ENCODE results near the gene EMCN.

Gene EMCN

DNA sequence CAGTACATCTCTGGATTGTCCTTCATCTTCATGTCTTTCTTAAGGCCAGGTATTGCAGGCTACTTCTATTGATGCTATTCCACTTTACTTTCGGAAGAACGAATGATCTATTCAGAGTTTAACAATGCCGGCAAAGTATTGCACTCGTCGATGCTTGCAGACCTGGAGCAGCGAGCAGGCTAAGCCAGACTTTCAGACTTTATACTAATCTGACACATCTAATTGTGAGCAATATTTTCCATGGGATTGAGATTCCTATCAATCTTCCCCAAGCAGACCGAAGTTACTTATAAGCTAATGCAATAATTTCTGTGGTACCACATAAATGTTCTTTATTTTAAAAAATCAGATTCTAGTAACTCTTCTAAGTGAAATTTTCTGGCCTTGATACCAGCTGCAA lies 1.6 kb downstream of the EMCN start:
- no peaks in the 10 kb centered on the region for H3K27me3 ChIP-seq (ENCODE audit: insufficient read depth, low read length)
- H2AFZ ChIP-seq (ENCODE audit: low read depth, low read length): no peak overlapping the region
- no peaks in the 10 kb centered on the region for H3K9me3 ChIP-seq (ENCODE audit: low read length)
- H3K4me3 ChIP-seq (ENCODE audit: low read length): no peak overlapping the region
- peaks cover 8% of the 10 kb centered on the region for H3K4me1 ChIP-seq (ENCODE audit: insufficient read depth, low read length)
- no peaks in the 10 kb centered on the region for H3K36me3 ChIP-seq (ENCODE audit: insufficient read depth, low read length)

DNA sequence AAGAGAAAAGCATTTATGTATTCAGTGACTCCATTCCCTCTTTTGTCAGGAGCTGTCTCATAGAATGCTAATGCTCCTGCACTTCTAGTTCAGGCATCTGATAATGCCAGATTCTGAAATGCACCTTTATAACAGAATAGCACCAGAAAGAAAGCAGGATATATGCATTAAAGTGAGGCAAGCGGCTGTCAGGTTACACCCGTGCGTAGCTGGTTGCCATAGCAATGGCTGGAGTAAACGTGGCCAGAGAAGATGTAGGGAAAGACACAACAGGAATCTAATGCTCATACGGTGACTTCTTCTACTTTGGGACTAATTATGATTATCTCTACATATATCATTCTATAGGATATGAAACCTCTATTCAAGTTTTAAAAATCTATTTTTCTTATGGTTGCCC lies 5.9 kb downstream of the EMCN start:
- no peaks in the 10 kb centered on the region for H3K27me3 ChIP-seq (ENCODE audit: insufficient read depth, low read length)
- no peaks in the 10 kb centered on the region for H3K36me3 ChIP-seq (ENCODE audit: insufficient read depth, low read length)
- H3K4me3 ChIP-seq (ENCODE audit: low read length): no peak overlapping the region
- peaks cover 20% of the 10 kb centered on the region for H3K4me1 ChIP-seq (ENCODE audit: insufficient read depth, low read length)
- H2AFZ ChIP-seq (ENCODE audit: low read depth, low read length): no peak overlapping the region
- no peaks in the 10 kb centered on the region for H3K9me3 ChIP-seq (ENCODE audit: low read length)

DNA sequence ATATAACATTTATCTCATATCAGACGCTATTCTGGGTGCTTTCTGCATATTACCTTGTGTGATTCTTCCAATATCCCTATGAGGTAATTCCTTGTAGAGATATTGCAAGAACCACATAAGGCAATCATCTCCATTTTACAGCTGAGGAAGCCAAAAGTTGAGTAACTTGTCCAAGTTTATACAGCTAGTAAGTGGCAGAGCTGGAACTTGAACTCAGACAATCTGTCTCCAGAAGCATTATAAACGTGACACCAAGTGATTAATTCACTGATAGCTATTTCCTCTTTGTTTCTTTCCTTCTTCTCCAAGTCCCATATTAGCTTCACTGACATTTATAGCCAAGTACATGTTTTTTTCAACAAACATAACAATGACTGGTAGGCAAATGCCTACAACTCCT lies 7.3 kb downstream of the EMCN start:
- H2AFZ ChIP-seq (ENCODE audit: low read depth, low read length): no peak overlapping the region
- H3K4me1 ChIP-seq (ENCODE audit: insufficient read depth, low read length): peaks cover 20% of the 10 kb centered on the region
- no peaks in the 10 kb centered on the region for H3K27me3 ChIP-seq (ENCODE audit: insufficient read depth, low read length)
- H3K4me3 ChIP-seq (ENCODE audit: low read length): no peak overlapping the region
- no peaks in the 10 kb centered on the region for H3K36me3 ChIP-seq (ENCODE audit: insufficient read depth, low read length)
- H3K9me3 ChIP-seq (ENCODE audit: low read length): no peaks in the 10 kb centered on the region

DNA sequence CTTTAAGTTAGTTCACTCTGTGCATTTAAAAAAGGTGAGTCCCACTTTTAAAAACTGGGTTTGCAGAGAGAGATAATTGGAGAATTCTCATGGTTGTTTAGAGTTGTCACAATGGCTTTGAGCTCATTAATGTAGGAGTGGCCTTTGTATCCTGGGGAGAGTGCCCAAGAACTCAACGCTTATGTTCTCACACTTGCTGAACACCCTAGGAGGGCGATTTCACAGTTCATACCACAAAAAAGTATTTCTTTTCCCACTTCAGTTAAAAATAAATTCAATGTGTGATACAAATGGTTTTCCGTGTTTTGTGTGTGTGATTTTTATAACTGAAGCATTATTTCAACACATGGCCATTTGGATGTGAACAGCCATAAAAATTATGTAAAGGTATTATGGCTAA lies 8.4 kb downstream of the EMCN start:
- no peaks in the 10 kb centered on the region for H3K9me3 ChIP-seq (ENCODE audit: low read length)
- H3K4me3 ChIP-seq (ENCODE audit: low read length): no peak overlapping the region
- H3K4me1 ChIP-seq (ENCODE audit: insufficient read depth, low read length): peaks cover 20% of the 10 kb centered on the region
- no peaks in the 10 kb centered on the region for H3K27me3 ChIP-seq (ENCODE audit: insufficient read depth, low read length)
- H3K36me3 ChIP-seq (ENCODE audit: insufficient read depth, low read length): no peaks in the 10 kb centered on the region
- no peak overlapping the region for H2AFZ ChIP-seq (ENCODE audit: low read depth, low read length)

DNA sequence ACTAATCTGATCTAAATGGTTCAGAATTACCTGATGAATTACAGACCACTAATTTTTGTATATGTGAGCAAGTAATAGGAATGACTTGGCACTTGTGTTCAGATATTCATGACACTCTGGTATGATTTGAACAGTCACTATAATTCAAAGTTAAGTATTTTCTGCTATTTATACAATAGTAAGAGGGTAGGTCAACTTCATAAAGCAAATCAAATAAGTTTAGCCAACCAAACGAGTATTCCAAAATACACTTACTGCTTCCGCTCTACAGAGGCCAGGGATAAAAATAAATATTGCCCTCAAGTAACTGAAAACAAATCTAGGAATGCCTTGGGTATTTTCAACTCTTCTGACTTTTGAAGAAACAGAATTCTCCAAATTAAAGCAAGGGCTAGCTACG lies 9.1 kb downstream of the EMCN start:
- Histone ChIP-seq H3K27me3 (ENCODE audit: insufficient read depth, low read length) (no peaks in the 10 kb centered on the region), H3K4me1 (ENCODE audit: insufficient read depth, low read length) (peaks cover 20% of the 10 kb centered on the region), H3K4me3 (ENCODE audit: low read length) (no peak overlapping the region), H3K9me3 (ENCODE audit: low read length) (no peaks in the 10 kb centered on the region), H3K36me3 (ENCODE audit: insufficient read depth, low read length) (no peaks in the 10 kb centered on the region), H2AFZ (ENCODE audit: low read depth, low read length) (no peak overlapping the region)

DNA sequence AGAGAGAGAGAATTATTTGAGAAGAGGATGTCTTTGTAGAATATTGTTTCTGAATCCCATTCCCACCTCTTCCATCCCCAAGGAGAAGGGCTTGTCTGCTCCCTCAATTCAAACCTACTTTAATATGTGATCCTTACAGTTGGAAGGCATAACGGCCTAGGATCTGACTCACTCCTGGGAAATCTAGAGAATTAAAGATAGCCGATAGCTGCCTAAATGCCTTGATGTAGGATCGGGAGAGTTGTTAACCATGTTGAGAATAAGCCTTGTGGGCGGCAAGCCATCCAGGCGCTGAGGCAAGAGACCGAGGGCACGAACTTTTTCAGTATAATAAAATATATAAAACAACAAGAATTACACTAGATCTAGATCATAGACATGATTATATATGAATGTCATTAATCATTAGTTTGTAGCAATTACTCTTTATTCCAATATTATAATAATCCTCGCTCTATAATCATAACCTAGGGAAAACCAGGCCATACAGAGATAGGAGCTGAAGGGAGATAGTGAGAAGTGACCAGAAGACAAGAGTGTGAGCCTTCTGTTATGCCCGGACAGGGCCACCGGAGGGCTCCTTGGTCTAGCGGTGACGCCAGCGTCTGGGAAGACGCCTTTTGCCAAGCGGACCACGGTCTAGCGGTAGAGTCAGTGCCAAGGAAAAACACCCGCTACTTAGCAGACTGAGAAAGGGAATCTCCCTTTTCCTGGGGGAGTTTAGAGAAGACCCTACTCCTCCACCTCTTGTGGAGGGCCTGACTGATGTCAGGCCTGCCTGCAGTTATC lies 13.5 kb downstream of the EMCN start:
- no peaks in the 10 kb centered on the region for H3K9me3 ChIP-seq (ENCODE audit: low read length)
- no peak overlapping the region for H2AFZ ChIP-seq (ENCODE audit: low read depth, low read length)

DNA sequence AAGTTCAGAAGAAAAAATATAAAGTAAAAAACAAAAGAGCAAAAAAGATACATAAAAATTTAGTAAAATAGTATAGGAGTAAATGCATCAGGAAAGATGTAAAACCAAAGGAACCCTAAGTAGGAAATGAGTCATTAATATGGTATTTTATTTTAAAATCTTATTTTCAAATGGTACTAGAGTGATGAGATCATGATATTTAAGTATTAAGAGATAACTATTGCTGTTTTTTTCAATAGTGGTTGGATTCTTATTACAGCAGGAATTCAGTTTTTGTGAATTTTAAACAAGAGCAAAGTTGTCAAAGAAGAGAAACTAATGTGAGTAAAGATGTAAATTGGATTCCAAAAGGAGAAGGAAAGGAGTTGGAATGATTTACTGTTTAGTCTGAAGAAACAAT lies 20.0 kb downstream of the EMCN start:
- H3K27me3 ChIP-seq (ENCODE audit: insufficient read depth, low read length): no peaks in the 10 kb centered on the region
- no peak overlapping the region for H3K4me3 ChIP-seq (ENCODE audit: low read length)
- H2AFZ ChIP-seq (ENCODE audit: low read depth, low read length): no peak overlapping the region
- H3K36me3 ChIP-seq (ENCODE audit: insufficient read depth, low read length): no peaks in the 10 kb centered on the region
- H3K4me1 ChIP-seq (ENCODE audit: insufficient read depth, low read length): no peaks in the 10 kb centered on the region
- no peaks in the 10 kb centered on the region for H3K9me3 ChIP-seq (ENCODE audit: low read length)

More for the DNA sequence above, 13.5 kb downstream of the EMCN start:
- no peaks in the 10 kb centered on the region for H3K36me3 ChIP-seq (ENCODE audit: insufficient read depth, low read length)
- no peak overlapping the region for H3K4me3 ChIP-seq (ENCODE audit: low read length)
- no peaks in the 10 kb centered on the region for H3K27me3 ChIP-seq (ENCODE audit: insufficient read depth, low read length)
- peaks cover 2% of the 10 kb centered on the region for H3K4me1 ChIP-seq (ENCODE audit: insufficient read depth, low read length)

GRCh38 chr4:100495074-100495473 lies 22.7 kb downstream of the EMCN start:
- H3K4me1 ChIP-seq (ENCODE audit: insufficient read depth, low read length): no peaks in the 10 kb centered on the region

GRCh38 chr4:100494166-100494565 lies 23.7 kb downstream of the EMCN start:
- H3K27me3 ChIP-seq (ENCODE audit: insufficient read depth, low read length): no peaks in the 10 kb centered on the region
- H3K4me1 ChIP-seq (ENCODE audit: insufficient read depth, low read length): no peaks in the 10 kb centered on the region
- no peaks in the 10 kb centered on the region for H3K36me3 ChIP-seq (ENCODE audit: insufficient read depth, low read length)
- no peak overlapping the region for H2AFZ ChIP-seq (ENCODE audit: low read depth, low read length)
- H3K9me3 ChIP-seq (ENCODE audit: low read length): peaks cover 3% of the 10 kb centered on the region
- H3K4me3 ChIP-seq (ENCODE audit: low read length): no peak overlapping the region

More at GRCh38 chr4:100495074-100495473, 22.7 kb downstream of the EMCN start:
- Histone ChIP-seq H3K9me3 (ENCODE audit: low read length) (peaks cover 3% of the 10 kb centered on the region), H2AFZ (ENCODE audit: low read depth, low read length) (no peak overlapping the region), H3K27me3 (ENCODE audit: insufficient read depth, low read length) (no peaks in the 10 kb centered on the region), H3K36me3 (ENCODE audit: insufficient read depth, low read length) (no peaks in the 10 kb centered on the region), H3K4me3 (ENCODE audit: low read length) (no peak overlapping the region)

- no peak overlapping the region for H3K4me3 ChIP-seq (ENCODE audit: low read length)
- H3K4me1 ChIP-seq (ENCODE audit: insufficient read depth, low read length): no peaks in the 10 kb centered on the region
- no peak overlapping the region for H2AFZ ChIP-seq (ENCODE audit: low read depth, low read length)
- peaks cover 3% of the 10 kb centered on the region for H3K9me3 ChIP-seq (ENCODE audit: low read length)
- no peaks in the 10 kb centered on the region for H3K27me3 ChIP-seq (ENCODE audit: insufficient read depth, low read length)
- H3K36me3 ChIP-seq (ENCODE audit: insufficient read depth, low read length): no peaks in the 10 kb centered on the region
Measured at GRCh38 chr4:100493756-100494155, 24.1 kb downstream of the EMCN start.

DNA sequence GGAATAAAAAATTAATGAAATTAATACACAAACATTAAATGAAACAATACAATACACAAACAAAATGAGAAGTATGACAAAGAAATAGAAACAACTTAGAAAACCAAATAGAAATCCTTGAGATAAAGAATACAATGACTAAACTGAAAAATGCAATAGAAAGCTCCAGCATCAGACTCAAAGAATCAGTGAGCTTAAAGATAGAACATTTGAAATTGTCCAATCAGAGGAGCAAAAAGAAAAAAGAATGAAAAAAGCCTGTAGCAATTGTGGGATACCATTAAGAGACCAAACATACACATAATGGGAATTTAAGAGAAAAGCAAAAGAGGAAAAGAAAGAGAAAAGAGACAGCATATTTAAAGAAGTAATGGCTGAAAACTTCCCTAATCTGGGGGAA lies 25.7 kb downstream of the EMCN start:
- Histone ChIP-seq H3K9me3 (ENCODE audit: low read length) (peaks cover 3% of the 10 kb centered on the region), H3K4me1 (ENCODE audit: insufficient read depth, low read length) (no peaks in the 10 kb centered on the region), H3K27me3 (ENCODE audit: insufficient read depth, low read length) (no peaks in the 10 kb centered on the region), H3K4me3 (ENCODE audit: low read length) (no peak overlapping the region), H3K36me3 (ENCODE audit: insufficient read depth, low read length) (no peaks in the 10 kb centered on the region), H2AFZ (ENCODE audit: low read depth, low read length) (no peak overlapping the region)

GRCh38 chr4:100489305-100489704 lies 28.5 kb downstream of the EMCN start:
- Histone ChIP-seq H2AFZ (ENCODE audit: low read depth, low read length) (no peak overlapping the region), H3K36me3 (ENCODE audit: insufficient read depth, low read length) (no peaks in the 10 kb centered on the region), H3K4me3 (ENCODE audit: low read length) (no peak overlapping the region), H3K4me1 (ENCODE audit: insufficient read depth, low read length) (no peaks in the 10 kb centered on the region), H3K27me3 (ENCODE audit: insufficient read depth, low read length) (no peaks in the 10 kb centered on the region), H3K9me3 (ENCODE audit: low read length) (peaks cover 3% of the 10 kb centered on the region)

GRCh38 chr4:100486496-100486895 lies 31.3 kb downstream of the EMCN start:
- Histone ChIP-seq H3K36me3 (ENCODE audit: insufficient read depth, low read length) (no peaks in the 10 kb centered on the region), H3K4me1 (ENCODE audit: insufficient read depth, low read length) (no peaks in the 10 kb centered on the region), H2AFZ (ENCODE audit: low read depth, low read length) (no peak overlapping the region), H3K4me3 (ENCODE audit: low read length) (no peak overlapping the region), H3K9me3 (ENCODE audit: low read length) (peaks cover 1% of the 10 kb centered on the region), H3K27me3 (ENCODE audit: insufficient read depth, low read length) (no peaks in the 10 kb centered on the region)

DNA sequence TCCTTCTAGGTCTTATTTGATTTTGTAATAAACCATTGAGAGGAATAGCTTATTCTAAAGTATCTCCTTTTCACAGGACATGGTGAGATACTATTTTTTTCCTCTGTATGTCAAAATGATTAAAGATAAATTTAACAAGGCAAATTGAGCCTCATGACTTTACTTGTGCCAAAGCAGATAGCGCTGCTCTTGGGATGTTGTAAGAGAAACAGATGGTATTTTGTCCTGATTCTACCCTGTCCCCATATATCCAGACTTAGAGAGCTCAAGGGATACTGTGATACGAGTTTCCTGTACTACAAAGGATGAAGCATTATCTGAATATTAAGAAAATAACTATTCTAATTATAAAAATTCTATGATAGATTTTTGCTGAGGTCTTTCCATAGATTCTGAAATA lies 34.0 kb downstream of the EMCN start:
- Histone ChIP-seq H3K27me3 (ENCODE audit: insufficient read depth, low read length) (no peaks in the 10 kb centered on the region), H3K4me1 (ENCODE audit: insufficient read depth, low read length) (no peaks in the 10 kb centered on the region), H3K36me3 (ENCODE audit: insufficient read depth, low read length) (no peaks in the 10 kb centered on the region), H3K4me3 (ENCODE audit: low read length) (no peak overlapping the region), H3K9me3 (ENCODE audit: low read length) (no peaks in the 10 kb centered on the region), H2AFZ (ENCODE audit: low read depth, low read length) (no peak overlapping the region)

All from neuron (in vitro differentiated cells).